NCI-H2081 treated with DMSO at 0.1 percent for 48 hours (cell line): ENCODE data around the gene SLC35E4.
"Not testable (repeated sequence)": the region's sequence is repeated elsewhere in the genome, so short reads cannot be mapped to it uniquely, and the experiment has no call there.

Source experiments
- DNase-seq: peaks from one replicate; lab custom pipeline; 2025; lab: John Stamatoyannopoulos, UW

SLC35E4 gene

DNA sequence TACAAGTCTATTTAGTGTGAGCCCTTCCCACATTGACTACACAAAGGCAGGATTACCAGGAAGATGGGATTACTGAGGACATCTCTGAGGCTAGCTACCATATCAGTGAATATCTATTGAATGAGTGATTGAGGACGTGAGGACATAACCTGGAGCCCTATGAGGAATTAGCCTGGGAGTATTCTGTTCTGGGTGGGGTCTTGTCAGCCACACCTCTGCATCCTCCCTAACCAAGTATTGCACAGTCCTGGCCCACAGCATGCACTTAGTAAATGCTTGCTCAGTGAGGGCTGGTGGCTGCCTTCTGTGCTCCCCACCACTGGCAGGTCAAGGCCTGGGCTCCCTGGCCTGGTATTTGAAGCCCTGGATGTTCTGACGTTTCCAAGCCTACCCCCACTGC is 17.3 kb downstream of the SLC35E4 start:
- DNase-seq: no peak

GRCh38 chr22:30654361-30654760 is 18.8 kb downstream of the SLC35E4 start:
- DNase-seq: no peak

DNA sequence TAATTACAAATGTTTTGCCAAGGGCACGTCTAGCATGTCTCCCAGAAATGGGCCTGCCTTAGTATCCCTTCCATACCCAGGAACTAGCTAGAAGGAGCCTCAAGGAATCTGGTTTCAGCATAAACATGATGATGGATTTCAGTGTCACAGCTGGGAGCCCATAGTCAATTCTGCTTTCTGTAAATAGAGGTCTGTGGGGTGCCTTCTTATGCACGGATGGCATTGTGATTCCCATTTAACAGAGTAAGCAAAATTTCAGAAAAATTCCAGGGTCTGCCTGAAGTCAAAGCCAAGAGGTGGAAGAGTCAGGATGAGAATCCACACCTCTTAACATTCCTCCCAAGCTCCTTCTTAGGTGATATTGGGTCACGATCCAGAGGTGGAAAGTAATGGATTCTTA is 20.0 kb downstream of the SLC35E4 start:
- DNase-seq: no peak

DNA sequence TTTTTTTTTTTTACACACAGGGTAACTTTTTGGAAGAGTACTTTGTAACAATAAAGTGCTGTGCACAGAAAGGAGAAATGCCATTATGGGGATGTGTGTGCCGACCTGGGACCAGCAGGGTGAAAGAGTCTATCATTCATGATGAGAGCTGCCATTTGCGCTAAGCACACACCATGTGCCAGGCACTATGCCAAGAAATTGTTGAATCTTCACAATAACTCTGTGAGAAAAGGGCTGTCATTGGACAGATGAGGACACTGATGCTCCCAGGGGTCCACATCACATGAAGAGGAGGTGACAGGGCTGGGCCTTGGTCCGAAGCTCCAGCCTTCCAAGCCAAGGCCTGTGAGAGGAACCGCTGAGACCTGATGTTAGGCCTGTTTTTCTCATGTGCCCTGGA is 26.5 kb downstream of the SLC35E4 start:
- DNase-seq: no peak

DNA sequence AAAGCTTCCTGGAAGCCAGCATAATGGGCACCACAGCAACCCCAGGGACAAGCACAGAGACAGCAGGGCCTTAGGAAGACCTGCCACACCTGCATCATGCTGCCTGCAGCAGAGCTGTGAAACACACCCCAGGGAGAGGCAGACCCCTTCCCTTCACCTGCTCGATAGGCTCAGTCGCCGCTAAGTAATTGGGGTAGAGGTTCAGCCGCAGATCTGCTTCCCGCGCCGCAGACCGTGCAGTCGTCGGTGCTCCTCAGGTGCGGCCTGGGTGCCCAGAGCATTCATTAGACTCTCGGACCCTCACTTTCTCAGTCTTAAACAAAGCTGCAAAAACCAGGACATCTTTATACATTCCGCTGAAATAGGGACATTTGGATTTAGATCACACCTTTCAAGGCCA is 29.2 kb downstream of the SLC35E4 start:
- no peak for DNase-seq

DNA sequence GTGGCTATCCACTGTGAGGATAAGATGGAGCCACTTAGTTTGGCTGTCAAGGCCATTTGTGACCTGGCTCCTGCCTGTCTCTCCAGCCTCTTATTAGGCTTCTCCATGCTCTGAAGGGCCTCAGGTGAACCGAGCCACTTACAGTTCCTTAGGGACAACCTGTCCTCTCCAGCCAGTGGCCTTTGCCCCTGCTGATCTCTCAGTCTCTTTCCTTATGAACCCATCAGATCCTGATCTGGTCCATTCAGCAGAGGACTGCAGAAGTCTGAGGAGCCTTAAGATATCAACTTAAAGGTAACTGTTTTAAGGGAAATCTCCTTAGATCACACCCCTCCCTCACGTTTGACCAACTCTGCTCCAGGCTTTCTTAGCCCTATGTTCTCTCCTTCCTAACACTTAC is 29.7 kb downstream of the SLC35E4 start:
- DNase-seq: no peak

DNA sequence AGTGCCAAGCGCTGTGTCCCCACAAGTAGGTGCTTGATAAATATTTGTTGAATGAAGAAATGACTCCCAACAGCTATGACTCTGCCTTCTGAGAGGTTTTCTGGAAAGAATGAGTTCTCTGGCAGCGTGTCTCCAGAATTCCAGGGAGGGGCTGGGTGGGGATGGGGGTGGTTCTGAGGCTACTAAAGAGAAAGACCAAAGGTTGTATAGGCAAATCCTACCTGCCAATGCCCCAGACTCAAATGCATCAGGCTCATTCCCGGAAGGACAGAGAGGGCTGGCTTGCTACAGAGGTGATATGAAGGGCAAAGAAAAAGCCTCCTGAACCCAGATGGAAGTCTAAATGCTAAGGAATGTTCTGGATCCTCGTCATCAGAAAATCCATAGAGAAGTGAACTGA is 30.2 kb downstream of the SLC35E4 start:
- no peak for DNase-seq

GRCh38 chr22:30667107-30667493 is 31.5 kb downstream of the SLC35E4 start:
- DNase-seq: no peak

- peak; percentile 2 for DNase-seq
These were observed 32.2 kb downstream of the SLC35E4 start, which contains the start of gene DUSP18 for GRCh38 chr22:30667494-30668385. Gene DUSP18, minus strand, starts transcription at chr22:30667875. Its CDS starts 3,872 bp downstream, at chr22:30664003.

DNA sequence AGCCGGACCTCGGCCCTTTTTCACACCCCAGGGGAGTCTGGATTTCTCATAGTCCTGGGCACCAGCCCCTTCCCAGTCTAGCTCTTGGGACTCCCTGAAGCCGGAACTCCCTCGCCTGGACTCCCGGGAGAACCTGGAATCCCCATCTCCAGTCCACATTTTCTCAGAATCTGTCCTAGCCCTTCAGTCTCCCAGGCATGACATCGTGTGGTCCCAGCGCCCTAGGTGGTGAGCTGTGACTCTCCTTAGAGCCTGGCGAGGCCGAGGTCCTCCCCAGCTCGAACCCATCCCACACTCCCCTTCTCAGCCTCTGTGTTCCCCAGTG is 32.8 kb downstream of the SLC35E4 start:
- no peak for DNase-seq

DNA sequence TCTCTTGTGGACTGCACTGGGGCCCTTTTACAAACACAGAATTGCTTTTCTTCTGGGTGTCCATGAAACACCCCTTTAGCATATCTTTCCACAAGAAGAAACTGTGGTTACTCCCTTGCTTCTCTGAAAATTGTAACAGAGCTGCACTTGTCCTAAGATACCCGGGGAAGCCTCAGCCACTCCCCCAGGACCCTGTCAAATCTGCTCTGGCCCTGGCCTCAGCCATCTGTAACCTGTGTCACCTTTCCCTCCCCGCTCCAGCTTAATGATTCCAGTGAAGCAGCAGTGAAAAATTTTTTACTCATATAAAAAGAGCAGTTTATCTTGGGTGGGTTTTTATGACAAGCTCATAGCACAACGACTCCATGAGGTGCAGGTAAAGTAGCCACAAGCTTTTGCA is 35.5 kb downstream of the SLC35E4 start:
- no peak for DNase-seq

- no peak for DNase-seq
These were observed 37.6 kb downstream of the SLC35E4 start for GRCh38 chr22:30673136-30673535.

DNA sequence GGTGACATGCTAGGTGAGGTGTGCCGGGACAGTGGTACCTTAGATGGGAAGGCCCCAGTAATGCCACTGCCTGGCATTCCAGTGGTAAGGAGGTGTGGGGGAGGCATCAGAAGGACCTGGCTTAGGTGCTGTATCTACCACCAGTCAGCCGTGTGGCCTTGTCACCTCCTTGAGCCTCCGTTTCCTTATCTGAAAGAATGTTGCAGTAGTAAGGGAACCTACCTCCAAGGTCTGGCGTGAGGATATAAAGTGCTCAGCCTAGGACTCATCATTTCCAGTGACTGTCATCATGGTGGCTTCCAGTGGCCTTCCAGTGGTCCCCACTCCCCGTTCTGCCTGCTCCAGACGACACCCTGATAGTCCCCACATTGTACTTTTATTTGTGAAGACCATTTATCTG is 38.9 kb downstream of the SLC35E4 start:
- no peak for DNase-seq

DNA sequence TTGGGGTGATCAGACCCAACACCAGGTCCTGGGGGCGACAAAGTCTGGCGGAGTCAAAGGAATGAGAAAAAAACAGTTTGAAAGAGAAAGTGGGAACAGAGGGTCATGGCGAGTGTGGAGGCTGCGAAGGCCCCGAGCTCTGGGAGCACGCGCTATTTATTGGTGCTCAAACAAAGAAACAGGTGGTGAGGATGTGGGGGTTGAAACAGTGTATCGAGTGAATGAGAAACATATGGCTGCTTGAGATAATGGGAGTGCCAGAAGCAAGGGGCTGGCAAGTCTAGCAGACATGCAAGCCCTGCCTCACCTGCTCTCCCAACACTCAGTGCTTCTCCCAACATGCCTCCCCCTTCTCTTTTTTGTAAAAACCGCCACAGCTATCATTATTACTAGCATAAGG is 39.9 kb downstream of the SLC35E4 start:
- DNase-seq: no peak

DNA sequence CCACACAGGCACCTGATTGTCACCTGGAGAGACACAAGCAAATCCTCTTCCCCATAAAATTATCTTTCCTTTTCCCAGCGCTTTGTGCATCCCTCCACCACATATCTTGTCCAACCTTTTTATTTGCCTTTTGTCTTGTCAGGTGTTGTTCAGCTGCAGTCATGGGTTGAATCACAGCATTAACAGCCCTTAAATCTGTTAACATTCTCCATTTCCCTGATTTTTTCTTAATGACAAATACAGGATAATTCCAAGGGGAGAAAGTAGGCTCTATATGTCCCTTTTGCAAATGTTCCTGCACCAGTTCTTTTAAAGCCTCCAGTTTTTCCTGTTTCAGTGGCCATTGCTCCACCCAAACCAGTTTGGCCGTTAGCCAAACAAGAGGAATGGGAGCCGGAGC is 41.0 kb downstream of the SLC35E4 start:
- DNase-seq: not testable (repeated sequence)

- DNase-seq: not testable (repeated sequence)
These were observed 44.5 kb downstream of the SLC35E4 start for GRCh38 chr22:30679895-30680690.

GRCh38 chr22:30680991-30681770 is 45.6 kb downstream of the SLC35E4 start:
- no peak for DNase-seq

GRCh38 chr22:30681831-30682230 is 46.2 kb downstream of the SLC35E4 start:
- DNase-seq: no peak

GRCh38 chr22:30685178-30685577 is 49.6 kb downstream of the SLC35E4 start:
- no peak for DNase-seq

DNA sequence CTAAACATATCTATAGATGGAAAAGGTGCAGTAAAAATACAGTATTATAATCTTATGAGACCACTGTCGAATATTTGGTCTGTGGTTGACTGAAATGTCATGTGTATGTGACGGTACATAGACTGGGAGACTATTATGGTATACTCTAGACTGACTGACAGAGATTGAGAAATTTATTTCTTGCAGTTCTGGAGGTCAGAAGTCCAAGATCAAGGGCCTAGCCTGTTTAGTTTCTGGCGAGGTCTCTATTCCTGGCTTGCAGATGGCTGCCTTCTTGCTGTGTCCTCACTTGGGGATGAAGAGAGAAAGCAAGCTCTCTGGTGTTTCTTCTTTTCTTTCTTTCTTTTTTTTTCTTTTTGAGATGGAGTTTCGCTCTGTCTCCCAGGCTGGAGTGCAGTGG is 51.8 kb downstream of the SLC35E4 start:
- DNase-seq: no peak

DNA sequence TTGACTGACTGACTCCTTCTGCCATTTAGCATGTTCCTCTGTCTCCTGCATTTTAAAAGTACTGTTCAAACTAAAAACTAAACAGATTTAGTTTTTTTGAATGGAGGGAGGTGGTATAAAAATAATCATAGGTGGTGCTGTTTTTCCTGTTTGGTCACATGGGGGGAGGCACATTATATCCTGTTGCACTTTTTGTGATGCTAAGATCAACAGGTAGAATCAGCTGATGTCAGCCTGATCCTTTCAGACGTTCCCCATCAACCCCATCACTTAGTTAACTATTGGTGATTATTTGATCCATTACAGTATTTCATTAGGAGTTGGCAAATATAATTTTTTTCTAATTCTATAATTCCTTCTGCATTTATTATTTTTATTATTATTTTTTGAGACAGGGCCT is 54.0 kb downstream of the SLC35E4 start:
- no peak for DNase-seq

GRCh38 chr22:30691204-30691603 is 55.6 kb downstream of the SLC35E4 start:
- DNase-seq: no peak
